Inflammatory macrophage treated with lipopolysaccharide for 4 hours (primary cell): ENCODE results near the gene PDIA2.
"Not testable (repeated sequence)": the region's sequence is repeated elsewhere in the genome, so short reads cannot be mapped to it uniquely, and the experiment has no call there.

Experiments
- DNase-seq: peaks from one replicate; pipeline ENCODE4 v3.0.0-alpha.2; 2020

The PDIA2 gene, protein sequence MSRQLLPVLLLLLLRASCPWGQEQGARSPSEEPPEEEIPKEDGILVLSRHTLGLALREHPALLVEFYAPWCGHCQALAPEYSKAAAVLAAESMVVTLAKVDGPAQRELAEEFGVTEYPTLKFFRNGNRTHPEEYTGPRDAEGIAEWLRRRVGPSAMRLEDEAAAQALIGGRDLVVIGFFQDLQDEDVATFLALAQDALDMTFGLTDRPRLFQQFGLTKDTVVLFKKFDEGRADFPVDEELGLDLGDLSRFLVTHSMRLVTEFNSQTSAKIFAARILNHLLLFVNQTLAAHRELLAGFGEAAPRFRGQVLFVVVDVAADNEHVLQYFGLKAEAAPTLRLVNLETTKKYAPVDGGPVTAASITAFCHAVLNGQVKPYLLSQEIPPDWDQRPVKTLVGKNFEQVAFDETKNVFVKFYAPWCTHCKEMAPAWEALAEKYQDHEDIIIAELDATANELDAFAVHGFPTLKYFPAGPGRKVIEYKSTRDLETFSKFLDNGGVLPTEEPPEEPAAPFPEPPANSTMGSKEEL

DNA sequence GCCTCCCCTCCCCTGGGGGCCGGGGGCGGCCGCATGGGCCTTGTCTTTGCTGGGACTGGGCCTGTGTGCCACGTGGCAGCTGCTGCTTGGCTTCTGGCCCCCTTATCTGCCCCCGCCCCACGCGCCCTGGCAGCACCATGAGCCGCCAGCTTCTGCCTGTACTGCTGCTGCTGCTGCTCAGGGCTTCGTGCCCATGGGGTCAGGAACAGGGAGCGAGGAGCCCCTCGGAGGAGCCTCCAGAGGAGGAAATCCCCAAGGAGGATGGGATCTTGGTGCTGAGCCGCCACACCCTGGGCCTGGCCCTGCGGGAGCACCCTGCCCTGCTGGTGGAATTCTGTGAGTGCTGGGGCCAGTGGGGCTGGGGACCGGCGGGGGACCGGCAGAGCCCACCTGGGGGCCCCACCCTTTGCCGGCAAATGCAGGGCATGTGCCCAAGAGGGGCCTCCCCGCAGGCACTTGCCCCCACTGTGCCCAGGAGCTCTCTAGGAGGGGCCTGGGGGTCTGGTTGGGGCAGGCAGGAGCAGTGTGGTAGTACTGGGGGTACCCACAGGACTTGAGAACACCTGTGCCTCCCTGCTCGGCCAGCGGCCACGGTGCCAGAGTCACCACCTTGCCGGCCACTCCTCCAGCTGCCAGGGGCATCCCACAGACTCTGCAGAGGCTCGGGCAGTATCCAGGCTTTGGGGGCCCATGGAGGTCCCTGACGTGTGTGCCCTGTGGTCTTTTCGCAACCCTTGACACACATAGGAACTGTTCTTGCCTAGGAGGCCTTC, at the start of gene PDIA2:
Gene PDIA2, plus strand, starts transcription at position 132 of the 773 bp plus-strand sequence. Its CDS starts 6 bp downstream, at position 138.
- DNase-seq: no peak

DNA sequence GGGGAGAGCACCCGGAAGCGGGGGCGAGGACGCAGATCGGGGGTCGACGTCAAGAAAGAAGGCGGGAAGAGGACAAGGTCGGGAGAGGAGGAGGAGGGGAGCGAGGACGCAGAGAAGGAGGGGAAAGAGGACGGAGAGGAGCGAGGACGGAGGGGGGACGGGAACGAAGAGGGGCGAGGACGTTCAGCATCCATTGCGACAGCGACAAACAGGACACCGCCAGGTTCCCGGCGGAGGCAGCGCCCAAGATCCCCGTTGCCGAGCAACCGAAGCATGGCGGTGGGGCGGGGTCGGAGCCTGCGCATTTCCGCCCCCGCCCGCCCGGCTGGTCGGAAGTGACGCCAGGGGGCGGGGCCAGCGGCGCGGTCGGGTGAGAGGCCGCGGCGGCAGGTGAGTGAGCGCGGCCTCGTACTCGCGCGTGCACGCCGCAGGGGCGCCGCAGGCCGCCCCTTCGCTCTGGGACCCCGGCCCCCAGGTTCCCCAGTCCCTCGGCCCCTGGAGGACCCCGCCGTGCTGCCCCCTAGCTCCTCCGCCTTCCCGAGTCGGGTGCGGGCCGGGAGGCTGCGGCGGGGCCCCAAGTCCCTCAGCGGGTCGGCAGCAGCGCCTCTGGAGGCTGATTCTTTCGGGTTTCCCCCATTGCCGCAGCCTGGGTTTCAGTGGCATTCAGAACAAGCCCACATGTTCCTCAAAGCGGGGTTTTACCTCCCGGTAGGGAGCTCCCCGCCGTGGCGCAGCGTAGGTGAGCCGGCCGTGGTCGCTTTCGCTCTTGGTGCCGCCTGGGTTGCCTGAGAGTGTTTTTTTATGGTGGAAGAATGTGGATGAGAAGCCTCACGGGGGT, 48.3 kb upstream of the PDIA2 start, which contains the start of gene FAM234A:
Gene FAM234A, plus strand, starts transcription at position 354 of the 838 bp plus-strand sequence. CDS start 19,593 bp downstream, outside the sequence.
- peak; percentile 96 for DNase-seq

DNA sequence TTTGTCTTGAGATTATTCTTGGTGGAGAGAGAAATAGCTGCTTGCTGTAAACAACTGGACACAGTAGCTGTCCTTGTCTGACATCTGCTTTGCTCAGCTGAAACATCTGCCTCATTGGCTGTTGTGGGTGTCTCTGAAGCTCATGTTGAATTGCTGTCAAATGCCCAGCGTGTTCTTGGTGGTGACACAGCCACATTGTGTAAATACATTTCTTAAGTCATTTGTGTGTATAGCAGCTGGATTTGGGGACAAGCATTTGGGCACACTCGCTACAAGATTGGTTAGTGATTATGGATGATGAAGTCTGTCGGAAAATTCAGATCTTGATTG, 43.1 kb upstream of the PDIA2 start:
- peak; percentile 27 for DNase-seq

DNA sequence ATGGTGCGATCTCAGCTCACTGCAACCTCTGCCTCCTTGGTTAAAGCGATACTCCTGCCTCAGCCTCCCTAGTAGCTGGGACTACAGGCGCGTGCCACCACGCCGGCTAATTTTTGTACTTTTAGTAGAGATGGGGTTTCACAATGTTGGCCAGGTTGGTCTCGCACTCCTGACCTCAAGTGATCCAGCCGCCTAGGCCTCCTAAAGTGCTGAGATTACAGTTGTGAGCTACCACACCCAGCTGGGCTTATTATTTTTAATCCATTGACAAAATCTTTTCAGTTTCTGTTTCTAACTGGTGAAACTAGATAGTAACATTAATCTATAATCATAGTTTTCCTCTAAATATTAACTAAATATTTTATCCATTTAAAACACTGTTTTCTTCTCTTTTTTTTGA, 42.4 kb upstream of the PDIA2 start:
- DNase-seq: no peak

DNA sequence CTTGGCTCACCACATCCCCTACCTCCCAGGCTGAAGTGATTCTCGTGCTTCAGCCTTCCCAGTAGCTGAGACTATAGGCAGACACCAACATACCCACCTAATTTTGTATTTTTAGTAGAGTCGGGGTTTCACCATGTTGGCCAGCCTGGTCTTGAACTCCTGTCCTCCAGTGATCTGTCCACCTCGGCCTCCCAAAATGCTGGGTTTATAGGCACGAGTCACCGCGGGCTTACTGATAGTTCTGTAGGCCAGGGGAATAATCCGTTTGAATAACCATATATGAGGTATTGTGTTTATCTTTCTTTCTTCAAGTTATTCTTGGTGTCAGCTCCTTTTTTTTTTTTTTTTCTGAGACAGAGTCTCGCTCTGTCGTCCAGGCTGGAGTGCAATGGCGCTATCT, 40.7 kb upstream of the PDIA2 start:
- no peak for DNase-seq

DNA sequence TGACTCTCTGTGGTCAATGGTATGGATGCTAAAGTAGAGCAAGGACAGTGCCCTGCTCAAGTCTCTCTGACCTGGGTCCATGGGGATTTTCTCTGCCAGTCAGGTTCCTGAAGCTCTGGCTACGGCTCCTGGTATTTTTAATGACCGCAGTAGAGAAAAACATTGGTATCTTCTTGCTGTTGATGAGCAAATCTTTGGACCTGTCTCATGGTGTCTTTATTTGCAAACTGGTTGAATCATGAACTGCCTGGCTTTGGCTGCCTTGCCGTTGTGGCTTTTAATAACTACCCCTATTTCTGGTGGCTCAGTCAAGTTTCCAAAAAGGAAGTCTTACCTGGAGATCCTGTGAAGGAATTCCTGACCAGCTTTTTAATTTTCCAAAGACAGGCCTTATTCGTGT, 39.6 kb upstream of the PDIA2 start:
- DNase-seq: no peak

DNA sequence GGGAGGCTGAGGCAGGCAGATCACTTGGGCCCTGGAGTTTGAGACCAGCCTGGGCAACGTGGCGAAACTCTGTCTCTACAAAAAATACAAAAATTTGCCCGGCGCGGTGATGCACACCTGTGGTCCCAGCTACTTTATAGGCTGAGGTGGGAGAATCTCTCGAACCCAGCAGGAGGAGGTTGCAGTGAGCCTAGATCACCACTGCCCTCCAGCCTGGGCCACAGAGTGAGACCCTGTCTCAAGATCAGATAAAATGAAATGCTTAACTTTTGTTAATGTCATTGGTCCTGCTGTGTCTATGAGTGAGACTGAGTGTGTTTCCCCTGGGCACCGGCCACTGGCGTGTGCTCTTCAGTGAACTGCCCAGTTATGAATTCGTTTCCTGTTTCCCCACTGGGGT, 37.9 kb upstream of the PDIA2 start:
- no peak for DNase-seq

DNA sequence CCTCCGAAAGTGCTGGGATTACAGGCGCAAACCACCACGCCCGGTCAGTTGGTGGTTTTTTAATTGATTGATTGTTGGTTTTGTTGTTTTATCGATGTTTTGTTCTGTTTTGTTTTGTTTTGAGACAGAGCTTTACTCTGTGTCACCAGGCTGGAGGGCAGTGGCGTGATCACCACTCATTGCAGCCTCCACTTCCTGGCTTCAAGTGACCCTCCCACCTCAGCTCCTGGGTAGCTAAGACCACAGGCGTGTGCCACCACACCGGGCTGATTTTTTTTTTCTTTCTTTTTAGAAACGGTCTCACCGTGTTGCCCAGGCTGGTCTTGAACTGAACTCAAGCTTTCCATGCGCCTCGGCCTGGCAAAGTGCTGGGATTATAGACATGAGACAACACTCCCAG, 35.9 kb upstream of the PDIA2 start:
- no peak for DNase-seq

DNA sequence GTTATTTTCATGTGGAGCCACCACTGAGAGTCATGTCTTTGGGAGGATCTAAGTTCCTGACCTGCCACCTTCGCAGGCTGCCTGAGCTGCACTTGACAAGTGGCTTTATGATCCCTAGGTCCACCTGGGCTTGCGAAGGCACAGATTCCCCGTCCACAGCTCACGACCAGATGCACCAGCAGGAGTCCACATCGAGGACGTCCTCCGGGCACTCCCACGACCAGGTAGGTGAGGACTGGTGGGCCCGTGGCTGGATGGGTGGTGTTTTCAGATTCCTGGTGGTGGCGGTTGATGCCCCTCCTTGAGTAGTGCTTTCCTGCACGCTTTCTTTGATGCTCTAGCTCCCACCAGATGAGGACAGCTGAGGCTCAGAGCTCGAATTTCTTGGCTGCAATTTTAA, 33.5 kb upstream of the PDIA2 start:
- DNase-seq: no peak

DNA sequence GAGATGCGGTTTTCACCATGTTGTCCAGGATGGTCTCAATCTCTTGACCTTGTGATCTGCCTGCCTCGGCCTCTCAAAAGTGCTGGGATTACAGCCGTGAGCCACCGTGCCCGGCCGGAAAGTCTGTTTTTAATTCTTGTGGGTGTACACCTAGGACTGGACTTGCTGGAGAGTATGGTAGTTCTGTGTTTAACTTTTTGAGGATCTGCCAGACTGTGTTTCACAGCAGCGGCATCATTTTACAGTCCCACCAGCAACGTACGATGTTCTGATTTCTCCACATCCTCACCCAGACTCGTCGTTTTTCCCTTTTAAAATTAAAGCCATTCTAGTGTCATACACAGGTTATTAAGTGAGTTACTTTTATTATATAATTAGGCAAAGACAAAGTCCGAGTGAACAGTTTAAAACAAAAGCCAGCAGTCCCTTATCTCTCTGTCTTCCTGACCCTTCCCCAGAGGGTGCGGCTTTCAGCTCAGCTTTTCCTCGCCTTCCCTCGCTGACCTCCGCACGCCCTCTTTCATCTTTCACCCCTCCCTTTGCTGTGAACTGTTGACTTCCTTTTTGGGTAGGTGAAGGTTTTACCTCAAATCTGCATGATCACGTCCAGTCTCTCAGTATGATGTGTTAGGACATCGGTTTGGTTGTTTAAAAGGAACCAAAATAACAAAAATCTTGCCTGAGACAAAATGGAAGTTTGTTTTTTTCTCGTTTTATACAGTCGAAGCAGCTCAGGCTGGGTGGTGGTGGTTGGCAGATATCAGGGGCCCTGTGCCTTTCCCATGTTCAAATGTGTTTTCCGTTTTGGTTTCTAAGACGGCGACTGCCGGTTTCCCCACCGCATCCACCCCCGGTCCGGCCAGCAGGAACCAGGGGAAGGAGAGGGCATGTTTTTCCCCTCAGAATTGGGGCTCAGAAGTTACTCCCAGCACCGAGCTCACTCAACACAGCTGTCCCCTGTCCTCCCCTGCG, 30.3 kb upstream of the PDIA2 start:
- peak; percentile 66 for DNase-seq

DNA sequence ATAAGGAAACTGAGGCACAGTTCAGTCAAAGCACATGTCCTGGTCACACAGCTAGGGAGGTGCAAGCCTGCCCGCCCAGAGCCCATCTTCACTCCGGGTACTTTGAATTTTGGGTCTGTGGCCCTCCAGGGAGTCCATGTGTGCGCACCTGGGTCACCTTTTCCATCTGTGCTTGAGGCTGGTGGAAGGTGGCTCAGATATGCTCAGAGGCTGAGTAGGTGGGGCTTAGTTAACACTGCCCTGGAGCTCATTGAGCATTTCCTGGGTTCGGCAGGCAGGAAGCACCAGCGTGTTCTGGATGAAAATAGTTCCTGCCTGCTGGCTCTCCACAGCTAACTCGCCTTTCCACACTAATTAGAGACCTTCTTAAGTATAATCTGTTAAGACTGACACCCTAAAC, 29.1 kb upstream of the PDIA2 start:
- DNase-seq: no peak

DNA sequence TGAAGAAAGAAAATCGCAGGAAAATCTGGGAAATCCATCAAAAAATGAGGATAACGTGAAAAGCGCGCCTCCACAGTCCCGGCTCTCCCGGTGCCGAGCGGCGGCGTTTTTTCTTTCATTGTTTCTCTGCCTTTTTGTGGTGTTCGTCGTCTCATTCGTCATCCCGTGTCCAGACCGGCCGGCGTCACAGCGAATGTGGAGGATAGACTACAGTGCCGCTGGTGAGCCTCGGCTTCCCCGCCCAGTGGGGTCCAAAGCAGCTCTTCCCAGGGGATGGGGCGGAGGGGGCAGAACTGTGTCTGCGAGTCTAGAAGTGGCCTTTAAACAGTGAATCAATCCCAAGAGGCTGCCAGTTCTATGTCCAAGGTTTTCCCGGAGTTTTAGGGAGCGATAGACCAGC, 28.5 kb upstream of the PDIA2 start:
- no peak for DNase-seq

DNA sequence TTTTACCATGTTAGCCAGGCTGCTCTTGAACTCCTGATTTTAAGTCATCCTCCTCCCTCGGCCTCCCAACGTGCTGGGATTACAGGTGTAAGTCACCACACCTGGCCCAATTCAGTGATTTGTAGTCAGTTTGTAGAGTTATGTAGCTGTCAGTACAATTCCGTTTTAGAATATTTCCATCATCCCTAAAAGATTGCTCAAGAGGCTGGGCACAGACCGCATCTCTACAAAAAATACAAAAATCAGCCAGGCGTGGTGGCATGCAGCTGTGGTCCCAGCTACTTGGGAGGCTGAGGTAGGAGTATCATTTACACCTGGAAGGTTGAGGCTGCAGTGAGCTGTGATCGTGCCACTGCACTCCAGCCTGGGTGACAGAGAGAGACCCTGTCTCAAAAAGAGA, 27.8 kb upstream of the PDIA2 start:
- no peak for DNase-seq

DNA sequence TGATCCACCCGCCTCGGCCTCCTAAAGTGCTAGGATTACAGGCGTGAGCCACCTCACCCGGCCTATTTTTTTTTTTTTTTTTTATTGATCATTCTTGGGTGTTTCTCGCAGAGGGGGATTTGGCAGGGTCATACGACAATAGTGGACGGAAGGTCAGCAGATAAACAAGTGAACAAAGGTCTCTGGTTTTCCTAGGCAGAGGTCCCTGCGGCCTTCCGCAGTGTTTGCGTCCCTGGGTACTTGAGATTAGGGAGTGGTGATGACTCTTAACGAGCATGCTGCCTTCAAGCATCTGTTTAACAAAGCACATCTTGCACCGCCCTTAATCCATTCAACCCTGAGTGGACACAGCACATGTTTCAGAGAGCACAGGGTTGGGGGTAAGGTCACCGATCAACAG, 24.9 kb upstream of the PDIA2 start:
- not testable (repeated sequence) for DNase-seq

DNA sequence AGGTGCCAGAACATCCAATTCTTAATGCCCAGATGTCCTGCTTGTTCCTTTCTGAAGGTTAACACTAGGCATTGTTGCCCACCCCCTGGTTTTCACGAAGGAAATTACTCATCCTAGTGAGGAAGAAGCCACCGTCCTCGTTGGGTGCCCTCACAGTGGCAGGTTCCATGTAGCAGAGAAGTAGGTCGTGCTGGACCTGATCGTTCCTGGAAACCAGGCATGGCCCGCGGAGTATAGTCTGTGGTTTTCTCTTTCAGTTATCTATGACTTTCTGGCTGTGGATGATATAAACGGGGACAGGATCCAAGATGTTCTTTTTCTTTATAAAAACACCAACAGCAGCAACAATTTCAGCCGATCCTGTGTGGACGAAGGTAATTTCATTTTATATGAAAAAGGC, 23.7 kb upstream of the PDIA2 start:
- no peak for DNase-seq

DNA sequence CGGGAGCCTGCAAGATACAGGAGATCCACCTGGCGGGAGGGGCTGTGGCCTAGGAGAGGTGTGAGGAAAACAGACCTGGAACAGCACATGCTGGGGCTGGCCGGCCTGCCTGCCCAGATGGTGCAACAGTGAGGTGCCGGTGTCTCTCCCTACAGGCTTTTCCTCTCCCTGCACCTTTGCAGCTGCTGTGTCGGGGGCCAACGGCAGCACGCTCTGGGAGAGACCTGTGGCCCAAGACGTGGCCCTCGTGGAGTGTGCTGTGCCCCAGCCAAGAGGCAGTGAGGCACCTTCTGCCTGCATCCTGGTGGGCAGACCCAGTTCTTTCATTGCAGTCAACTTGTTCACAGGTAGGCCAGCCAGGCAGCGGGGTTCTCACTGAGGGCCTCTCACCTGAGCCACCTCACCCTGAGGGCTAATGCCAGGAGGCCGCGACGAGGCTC, 23.1 kb upstream of the PDIA2 start:
- no peak for DNase-seq

DNA sequence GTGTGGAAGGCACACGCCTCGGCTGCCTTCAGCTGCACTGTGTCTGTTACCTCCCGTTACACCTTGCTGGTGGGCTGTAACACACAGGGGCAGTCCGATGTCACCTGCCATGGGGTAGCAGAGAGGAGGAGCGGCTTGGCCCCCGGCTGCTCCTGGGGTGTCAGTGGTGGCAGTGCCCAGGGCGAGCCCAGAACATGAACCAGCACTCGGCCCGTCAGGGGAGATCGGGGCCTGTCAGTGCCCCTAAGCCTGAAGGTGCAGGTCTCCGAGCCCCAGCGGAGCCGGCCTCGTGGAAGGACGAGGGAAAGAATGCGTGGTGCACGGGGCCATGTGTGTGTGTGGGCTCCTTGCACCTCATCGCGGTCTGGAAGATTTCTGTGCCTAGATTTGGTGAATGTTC, 22.6 kb upstream of the PDIA2 start:
- DNase-seq: no peak

DNA sequence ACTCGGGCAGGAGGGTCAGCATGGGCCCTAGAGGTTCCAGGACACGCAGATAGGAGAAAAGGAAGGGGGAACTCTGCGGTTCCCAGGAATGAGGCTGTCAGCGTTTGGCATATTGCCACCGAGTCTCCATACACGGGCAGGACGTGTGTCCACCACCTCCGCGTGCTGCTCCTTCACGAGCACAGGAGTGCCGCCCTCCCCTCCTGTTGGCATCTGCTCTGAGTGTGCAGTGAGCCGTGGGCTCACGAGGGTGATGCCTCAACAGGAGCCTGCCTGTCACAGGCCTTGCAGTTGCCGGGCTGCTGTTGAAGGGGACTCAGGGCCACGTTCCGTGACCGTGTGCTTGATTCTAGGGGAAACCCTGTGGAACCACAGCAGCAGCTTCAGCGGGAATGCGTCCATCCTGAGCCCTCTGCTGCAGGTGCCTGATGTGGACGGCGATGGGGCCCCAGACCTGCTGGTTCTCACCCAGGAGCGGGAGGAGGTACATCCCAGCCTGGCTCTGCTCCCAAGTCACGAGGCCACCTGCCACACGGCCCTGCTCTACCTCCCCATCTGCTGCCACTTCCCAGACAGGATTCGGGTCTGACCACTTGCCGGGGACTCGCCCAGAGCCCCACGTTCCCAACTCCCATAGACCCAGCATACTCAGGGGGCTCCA, 21.8 kb upstream of the PDIA2 start:
- no peak for DNase-seq

DNA sequence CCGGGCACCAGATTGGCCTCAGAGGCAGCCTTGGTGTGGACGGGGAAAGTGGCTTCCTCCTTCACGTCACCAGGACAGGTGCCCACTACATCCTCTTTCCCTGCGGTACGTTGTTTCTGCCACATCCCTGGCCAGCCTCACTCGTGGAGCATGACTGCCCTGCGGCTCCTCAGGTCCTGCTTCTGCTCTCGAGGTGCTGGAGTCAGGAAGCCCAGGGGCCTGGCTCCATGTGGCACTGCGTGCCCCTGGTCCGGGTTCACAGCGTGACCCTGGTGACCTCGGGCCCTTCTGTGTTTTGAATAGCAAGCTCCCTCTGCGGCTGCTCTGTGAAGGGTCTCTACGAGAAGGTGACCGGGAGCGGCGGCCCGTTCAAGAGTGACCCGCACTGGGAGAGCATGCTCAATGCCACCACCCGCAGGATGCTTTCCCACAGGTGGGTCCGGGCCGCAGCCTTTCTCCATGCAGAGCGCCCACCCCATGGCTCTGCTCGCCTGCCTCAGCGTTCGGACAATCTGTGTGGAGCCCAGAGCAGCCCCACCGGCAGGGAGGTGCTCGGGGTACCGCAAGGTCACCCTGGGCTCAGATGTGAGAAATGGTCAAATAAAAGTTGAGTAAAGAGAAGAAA, 20.7 kb upstream of the PDIA2 start:
- no peak for DNase-seq

DNA sequence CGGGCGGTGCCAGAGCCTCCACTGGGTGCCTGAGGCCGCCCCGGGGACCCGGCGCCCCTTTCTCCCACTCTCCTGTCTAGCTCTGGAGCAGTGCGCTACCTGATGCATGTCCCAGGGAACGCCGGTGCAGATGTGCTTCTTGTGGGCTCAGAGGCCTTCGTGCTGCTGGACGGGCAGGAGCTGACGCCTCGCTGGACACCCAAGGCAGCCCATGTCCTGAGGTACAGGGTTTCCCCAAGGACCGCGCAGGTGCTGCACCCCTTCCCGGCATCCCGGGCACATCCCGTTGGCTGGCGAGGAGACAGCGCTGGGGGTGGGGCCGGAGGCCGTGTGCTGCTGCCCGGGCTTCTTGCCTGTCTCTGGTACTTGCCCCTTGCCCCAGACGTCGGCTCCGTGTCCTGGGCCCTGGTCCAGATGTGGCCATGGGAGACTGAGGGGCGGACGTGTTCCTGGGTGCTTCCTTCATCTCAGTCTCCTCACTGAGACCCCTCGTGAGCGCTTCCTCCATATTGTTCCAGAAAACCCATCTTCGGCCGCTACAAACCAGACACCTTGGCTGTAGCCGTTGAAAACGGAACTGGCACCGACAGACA, 19.7 kb upstream of the PDIA2 start:
- DNase-seq: no peak
